HG02798 (cell line): ENCODE measurements around the gene CUBN.

Experiments used
- ATAC-seq: cut with Tn5 transposase; IDR thresholded peaks from one replicate; pipeline ENCODE4 v1.9.1; 2021; ENCODE audit warnings: mild to moderate bottlenecking; ENCODE audit not compliant: unreplicated experiment, poor library complexity

CUBN gene

DNA sequence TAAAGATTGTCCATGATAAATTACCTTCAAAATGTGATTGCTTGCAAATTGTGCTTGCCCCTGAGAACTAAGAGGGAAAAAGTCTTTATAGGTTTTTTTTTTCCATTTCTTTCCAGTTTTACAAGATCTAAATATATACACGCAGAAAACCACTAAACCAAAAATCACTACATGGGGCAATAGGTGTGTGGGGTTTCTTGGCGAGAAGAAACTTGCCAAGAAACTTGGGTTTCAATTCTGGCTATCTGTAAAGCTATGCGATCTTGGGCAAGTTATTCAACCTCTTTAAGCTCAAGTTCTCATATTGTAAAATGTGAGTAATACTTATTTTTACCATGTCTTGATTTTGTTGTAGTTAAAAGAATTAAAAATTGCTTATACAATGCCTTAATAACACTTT, 17.0 kb downstream of the CUBN start:
- no peak for ATAC-seq

DNA sequence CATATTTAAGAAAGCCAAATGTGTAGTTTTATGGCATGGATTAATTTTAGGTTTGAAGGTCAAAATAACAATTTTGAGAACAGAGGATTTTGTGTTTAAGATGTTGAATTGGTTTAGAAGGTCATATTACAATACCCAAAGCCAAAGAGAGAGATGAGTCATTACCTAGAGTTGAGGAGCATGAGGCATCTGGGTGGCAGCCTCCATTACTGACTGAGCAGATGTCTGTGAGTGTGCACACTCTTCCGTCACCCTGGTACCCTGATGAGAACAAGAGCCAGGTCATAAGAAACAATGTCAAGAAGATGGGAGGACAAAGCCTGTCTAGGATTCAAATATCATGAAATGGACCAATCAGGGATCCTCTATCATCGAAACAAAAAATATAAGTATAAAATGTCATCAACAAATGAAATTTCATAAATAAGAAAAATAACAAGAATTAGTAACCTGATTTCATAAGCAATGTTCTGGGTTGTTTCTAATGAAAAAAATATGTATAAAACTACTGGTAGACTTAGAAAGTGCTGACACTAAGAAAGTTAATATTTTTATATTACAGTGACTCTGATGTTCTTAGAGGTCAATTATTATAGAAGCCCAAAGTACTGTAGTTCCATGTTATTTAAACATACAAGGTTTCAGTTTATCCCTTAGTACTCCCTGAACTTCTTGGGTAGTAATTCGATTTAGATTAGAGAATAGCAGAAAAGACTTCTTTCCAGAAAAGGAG, 20.0 kb downstream of the CUBN start:
- ATAC-seq, result no peak

DNA sequence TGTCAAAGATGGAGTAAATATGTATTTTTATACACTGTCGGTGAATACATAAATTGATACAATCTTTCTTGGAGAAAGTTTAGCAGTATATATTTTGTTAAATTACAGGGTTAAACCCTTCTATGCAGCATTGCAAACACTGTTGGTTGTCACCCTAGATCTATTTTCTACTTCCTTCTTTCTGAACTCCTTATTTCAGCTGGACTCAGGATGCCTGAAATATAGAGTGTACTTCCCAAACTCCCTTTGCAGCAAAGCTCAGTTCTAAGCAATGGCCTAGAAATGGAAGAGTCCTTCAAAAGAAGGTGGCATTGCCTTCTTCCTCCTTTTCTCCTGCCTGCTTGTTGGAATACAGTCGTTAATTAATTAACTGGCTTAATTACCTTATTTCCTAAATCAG, 20.6 kb downstream of the CUBN start:
- no peak for ATAC-seq

DNA sequence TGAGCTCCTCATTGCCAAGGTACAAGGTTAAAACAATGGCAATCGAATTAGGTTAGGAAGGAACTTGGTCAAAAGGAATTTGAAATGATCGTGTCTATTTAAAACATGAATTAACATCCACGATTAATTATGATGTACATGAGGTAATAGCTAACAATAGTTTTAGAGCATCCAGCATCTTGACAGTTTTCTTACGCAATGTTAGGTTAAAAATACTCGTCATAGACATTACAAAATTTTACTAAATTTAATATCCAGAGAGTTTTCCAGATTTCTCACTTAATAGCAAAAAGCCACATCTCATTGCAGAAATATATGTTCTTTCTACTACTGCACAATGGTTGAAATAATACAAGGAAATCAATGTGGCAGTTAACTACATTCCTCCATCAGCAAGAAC, 22.6 kb downstream of the CUBN start:
- no peak for ATAC-seq

DNA sequence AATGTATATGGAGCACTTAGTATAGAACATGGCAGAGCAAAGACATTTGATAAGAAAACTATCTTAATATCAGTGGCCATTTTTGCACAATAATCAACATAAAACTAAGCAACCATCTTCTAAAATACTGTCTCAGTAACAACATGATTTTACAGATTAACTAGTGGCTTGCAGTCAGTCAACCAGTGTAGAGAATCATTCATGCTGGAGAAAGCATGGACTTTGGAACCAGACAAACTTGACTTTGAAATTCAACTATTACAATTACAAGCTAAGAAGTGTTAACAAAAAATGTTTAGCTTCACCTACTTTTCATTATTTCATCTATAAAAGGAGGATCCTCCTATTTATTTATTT, 27.7 kb downstream of the CUBN start:
- no peak for ATAC-seq

DNA sequence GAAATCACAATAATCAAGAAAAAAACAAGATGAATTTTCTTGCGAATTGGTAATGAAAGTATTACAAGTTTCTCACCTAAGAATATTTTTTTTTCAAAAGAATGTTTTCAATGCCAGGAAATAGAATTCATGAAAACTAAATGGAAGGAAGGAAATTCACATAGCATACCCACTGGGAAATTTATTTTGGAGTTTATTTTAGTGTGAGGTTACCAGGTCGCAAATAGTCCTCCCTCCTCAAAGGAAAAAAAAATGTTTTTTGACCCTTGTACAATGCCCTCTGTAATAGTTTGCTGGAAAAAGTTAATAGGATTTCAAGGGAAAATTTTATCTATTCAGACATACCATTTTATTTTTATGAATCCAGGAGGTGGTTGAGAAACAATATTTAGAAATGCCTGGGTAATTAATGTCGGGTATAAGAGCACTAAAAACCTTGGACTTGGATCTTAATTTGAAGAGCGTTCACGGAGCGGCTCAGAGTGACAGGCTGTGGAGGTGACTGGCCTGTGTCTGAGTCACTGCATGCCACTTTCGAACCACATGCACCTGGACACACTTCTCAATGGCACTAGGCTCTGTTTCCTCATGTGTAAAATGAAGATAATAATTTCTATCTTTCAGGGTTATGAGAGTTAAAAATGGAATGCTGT, 28.2 kb downstream of the CUBN start:
- no peak for ATAC-seq

DNA sequence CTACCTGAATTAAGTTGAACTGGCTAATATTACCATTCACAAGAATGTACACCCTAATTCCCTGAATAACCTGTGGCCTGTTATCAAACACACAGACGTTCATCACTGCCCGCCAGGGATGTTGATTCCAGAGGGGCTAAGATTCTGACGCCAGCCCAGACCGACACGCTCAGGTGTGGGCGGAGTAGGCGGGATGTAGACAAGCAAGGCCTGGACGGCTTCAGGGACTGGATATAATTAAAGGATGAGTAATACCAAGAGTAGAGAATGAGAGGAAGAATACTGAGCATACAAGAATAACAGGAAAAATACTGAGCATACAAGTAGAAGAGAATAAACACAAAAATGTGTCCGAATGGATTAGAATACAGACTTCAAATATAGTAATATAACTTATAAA, 29.0 kb downstream of the CUBN start:
- no peak for ATAC-seq

DNA sequence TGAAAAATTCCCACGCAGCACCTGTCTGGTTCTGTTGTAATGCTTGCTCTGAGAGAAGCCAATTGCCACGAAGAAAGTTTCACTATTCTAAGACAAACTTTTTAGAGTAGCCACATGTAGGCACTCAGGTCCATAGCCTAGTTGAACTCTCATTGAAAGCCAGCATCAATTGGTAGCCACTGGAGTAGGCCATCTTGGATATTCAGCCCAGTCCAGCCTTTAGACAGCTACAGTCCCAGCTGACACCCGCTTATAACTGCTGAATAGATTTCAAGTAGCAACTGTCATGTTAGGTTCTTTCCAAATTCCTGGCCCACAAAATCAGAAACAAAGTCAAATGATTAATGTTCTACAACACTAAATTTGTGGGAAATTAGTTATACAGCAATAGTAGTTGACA, 31.6 kb downstream of the CUBN start:
- ATAC-seq, result no peak

DNA sequence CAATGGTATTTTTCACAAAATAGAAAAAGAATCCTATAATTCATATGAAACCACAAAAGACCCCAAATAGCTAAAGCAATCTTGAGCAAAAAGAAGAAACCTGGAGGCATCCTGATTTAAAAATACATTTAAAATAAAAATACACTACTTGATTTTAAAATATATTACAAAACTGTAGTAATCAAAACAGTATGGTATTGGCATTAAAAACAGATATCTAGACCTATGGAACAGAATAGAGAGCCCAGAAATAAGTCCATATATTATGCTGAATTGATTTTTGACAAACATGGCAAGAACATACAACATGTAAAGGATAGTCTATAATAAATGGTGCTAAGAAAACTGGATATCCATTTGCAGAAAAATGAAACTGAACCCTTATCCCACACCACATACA, 34.8 kb downstream of the CUBN start:
- ATAC-seq, result no peak

DNA sequence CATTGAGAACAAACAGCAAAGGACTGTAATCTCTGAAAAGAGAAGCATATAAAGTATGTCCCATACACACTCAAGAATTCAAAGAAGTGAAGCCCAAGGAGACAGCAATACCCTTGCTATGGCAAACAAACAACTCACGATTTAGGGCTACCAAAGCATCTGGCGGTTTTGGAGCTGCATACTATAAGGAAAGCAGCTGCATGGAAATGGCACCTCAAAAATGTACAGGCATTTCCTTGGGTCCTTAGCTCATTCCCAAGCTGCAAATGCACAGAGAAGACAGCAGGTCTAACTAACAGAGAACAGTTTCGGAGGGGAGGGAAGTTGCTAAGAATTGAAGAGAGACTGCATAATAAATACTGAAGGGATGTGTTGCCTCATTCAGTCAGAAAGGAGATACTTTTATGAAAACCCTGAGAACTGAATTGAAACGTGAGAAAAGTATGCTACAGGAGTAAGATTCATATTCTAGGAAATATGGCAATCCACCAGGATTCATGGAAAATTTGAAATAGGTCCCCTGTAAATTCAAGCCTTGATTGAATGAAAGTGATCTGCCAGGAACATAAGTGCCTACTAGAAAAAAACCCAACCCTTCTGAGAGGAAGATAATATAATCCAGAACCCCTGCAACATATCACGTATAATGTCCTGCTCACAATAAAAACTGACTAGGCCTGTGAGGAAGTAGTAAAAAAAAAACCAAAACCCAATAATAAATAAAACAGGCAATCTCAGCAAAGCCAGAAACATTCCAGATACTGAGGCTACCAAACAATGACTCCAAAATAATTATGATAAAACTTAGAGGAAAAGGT, 36.4 kb downstream of the CUBN start:
- no peak for ATAC-seq

DNA sequence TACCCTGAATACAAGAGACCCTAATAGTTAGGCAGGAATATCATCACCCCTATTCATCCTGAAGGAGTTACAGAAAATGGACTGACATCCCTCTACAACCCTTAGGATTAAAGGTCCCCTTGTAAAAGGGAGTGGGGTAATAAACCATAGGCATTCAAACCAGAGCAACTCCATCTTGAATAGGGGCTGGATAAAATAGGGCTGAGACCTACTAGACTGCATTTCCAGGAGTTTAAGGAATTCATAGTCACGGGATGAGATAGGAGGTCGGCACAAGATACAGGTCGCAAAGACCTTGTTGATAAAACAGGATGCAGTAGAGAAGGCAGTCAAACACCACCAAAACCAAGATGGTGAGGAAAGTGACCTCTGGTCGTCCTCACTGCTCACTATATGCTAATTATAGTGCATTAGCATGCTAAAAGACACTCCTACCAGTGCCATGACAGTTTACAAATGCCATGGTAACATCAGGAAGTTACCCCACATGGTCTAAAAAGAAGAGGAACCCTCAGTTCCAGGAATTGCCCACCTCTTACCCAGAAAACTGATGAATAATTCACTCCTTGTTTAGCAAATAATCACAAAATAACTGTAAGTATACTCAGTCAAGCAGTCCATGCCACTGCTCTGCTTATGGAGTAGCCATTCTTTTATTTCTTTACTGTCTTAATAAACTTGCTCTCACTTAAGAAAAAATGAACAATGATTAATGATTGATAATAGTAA, 37.2 kb downstream of the CUBN start:
- no peak for ATAC-seq

DNA sequence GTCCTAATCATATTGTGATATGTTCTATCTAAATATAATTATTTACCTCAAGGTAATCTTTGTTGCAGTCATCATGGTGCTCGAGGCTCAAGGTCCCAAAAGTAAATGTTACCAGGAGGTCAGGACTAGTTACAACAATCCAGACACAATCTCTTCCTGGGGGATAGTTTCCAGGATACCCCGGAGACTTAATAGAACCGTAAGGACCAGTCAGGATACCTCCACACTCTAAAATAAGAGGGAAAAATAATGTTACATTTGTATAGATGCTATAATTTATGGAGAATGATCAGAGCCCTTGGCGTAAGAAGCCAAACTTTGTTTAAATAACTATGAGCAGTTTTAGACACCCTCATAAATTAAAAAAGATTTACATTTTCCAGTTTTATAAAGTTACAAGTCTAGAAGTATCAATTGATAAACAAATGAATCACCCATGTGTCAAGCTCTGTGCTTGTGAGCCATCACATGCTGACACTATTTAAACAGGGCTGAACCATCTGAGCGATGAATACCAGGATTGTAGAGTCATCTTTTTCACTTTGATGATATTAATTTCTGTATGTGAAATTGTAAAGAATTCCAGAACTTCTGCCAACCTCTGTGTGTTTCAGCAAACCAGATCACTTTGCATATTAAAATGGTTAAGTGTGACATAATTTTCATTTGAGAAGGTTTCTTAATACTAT, 41.3 kb downstream of the CUBN start:
- no peak for ATAC-seq

DNA sequence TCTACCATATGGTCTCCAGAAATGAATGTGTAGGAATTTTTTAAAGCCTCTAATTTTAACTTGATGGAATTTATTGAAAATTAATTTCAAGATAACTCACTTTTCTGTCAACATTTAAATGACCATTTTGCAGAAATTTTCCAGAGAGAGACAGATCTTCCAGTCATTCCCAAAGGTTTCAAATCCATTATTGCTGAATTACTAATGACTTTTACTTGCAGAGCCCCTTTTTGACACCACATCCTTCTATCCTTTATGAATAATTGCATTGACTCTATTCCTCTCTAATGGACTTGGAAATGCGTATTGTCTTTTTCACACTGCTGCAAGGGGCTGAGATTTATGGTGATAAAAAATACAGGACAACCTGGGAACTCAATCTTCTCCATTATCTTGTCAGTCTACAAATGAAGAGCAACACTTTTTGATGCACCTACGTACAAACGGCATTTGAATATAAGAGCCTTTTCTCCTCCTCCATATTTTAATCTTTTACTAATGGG, 42.7 kb downstream of the CUBN start:
- no peak for ATAC-seq

DNA sequence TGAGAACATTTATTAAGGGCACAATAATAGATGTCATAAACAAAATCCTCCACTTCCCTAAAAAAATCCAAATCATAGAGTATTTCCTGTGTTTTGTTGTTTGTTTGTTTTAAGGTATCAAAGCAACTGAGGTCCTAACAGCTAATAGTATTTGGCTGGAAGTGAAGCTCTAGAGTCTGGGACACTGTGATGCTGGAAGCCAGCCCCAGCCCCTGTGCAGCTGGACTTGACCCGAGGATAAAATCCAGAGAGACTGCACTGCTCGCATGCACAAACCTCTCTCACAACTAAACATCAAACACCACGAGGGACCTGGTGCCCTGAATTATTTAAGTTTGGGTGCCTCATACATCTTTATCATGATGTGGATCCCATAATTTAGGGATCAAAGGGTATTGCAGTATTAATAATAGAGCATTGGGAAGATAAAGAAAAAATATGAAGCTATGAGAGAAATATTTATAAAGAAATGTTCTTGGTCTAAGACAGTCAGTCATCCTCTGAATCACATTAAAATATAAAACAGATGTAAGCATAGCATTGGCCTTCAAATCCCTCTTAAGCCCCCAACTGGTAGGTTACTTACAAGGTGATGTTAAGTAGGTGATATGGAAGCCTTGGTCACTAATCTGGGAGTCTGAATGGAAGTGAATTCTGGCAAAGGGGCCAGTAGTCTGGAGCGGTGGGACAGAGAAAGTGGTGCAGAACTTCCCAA, 44.4 kb downstream of the CUBN start:
- no peak for ATAC-seq

DNA sequence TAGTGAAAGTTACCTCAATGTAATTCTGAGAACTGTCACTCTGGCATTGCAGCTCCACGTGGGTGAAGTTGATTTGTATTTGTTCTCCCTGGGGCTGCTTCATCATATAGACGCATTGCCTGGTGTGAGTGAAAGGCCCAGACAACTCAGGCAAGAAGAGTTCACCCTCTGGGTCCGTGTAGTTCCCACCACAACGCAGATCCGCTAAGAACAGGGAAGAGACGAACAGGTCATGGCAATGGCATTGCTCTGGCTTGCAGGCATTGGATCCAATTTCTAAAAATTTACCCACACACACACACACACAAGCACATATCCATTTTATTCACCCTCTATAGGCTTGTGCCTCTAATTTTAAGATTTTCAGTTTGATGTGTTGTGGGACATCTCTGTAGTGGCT, 45.4 kb downstream of the CUBN start:
- ATAC-seq, result no peak

DNA sequence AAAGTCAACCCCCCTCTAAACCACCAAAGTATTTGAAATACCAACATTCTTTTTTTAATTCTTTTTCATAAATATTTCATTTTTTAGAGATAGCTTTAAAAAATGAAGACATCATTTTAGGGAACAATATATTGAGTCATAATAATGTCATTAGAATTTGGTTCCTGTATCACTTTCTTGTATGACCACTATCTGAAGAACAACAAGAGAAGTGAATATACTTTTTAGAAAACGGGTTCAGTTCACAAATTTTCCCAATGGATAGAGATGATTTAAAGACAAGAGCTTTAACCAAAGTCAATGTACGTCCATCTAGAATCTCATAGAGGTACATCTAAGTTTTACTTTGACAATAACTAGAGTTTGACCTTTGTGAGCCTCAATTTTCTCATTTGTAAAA, 48.2 kb downstream of the CUBN start:
- no peak for ATAC-seq

DNA sequence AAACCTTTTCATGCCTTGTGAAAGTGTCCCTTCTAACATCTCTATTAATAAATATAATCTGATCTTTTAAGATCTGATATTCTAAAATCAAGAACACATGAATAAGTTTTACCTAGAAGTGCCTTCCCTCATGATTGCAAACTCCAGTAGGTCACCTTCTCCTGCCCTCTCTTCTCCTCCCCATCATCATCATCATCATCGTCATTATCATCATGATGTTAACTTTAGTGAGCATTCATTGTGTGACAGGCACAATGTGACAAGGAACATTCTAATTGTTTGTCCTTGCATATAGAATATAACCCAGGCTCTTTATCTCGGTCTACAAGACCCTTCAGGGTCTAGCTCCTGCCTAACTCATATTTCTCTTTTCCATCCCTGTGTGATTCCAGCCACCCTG, 51.7 kb downstream of the CUBN start:
- no peak for ATAC-seq

DNA sequence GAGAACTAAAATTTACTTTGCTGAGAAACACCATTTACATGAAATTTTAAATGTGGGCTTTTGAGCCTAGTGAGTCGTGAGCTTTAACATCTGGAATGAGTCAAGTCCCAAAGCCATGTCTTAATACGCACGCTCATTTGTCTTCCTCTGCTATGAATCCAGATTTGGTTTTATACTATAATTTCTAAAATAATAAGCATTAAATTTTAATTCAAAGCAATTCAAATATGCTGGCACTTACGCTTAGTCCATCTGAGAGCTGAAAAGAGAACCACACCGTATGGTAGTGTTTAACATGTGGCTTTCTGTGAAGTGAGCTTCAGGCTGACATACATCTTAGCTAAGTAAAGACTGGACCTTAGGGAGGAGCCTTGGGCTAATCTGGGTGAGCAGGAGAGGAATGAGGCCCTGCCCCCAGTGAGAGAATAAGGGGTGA, 52.2 kb downstream of the CUBN start:
- no peak for ATAC-seq

DNA sequence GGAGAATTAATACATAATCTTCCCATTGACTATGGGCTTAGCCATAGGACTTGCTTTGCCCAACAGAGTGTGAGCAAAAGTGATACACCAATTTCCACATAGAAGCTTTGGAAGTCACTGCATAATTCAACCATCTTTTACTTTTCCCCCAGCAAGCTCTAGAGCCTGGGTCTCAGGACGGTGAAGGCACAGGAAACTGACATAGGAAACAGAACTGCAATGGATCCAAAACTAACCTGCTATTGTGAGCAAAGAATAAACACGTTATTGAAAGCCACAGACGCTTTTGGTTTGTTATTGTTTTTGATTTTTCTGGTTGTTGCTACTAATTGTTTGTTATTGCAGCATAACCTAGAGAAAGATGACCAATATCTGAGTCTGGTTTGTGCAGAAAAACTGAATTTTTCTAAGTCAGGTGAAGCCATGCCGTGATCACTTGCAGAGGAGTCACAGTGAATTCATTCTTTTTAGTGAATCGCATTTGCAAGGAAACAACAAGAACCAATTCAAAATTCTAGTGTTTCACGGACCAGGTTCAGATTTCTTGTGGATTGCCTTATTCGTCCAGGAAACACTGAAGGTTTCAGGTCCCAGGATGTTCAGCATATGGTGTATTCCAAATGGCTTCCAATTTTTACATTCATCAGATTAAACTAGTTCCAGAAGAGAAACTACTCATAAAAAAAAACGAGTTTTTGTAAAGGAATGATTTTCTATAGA, 52.8 kb downstream of the CUBN start:
- no peak for ATAC-seq
